H1 (cell line): ENCODE data around the gene DLX5. TPM values are rescaled to one million over a fixed set of nuclear protein-coding genes. Genes with fewer than 3 reads are reported as not detected.

Experiments used
- CTCF ChIA-PET: fragments of 300-600 bp; sonication (Branson Sonifier 250); formaldehyde crosslinking; loops from one replicate; lab custom pipeline; 2021; ENCODE audit not compliant: partially characterized antibody; lab: Charles Lee
- POLR2A ChIA-PET: fragments of 300-600 bp; sonication (Branson Sonifier 250); formaldehyde crosslinking; loops from one replicate; lab custom pipeline; 2021; ENCODE audit warnings: inconsistent platforms; ENCODE audit not compliant: partially characterized antibody; lab: Charles Lee
- DNase-seq, 2 experiments: peaks; one replicate each; pipeline versions ENCODE4 v3.0.0 to v3.0.0-alpha.2; 2010 to 2022; ENCODE audit warnings: low spot score in 2 of 2, low read depth in 1 of 2, mixed read lengths in 1 of 2
- FAIRE-seq: peaks from 2 replicates; lab custom pipeline; 2011; peaks lifted over from hg19 to GRCh38; lab: Jason Lieb, UNC
- H2AFZ ChIP-seq: 2 replicates; pipeline ENCODE4 v1.8.1; 2012; ENCODE audit warnings: low read length, inconsistent platforms
- H2AK5ac ChIP-seq: 2 replicates; pipeline ENCODE4 v1.6.1; 2013; ENCODE audit warnings: low read depth, low read length
- H2BK120ac ChIP-seq: replicated peaks from 2 replicates; pipeline ENCODE3; 2013; ENCODE audit warnings: low read depth, low read length, inconsistent platforms
- H2BK12ac ChIP-seq: 2 replicates; pipeline ENCODE4 v1.6.1; 2013; ENCODE audit warnings: low read depth, low read length
- H2BK15ac ChIP-seq: 2 replicates; pipeline ENCODE4 v1.6.1; 2013; ENCODE audit warnings: low read length
- H2BK20ac ChIP-seq: 2 replicates; pipeline ENCODE4 v1.6.1; 2013; ENCODE audit warnings: low read length
- H2BK5ac ChIP-seq: 2 replicates; pipeline ENCODE4 v1.6.1; 2013; ENCODE audit warnings: low read depth, low read length
- H3K14ac ChIP-seq: 2 replicates; pipeline ENCODE4 v1.6.1; 2013; ENCODE audit warnings: inconsistent platforms; ENCODE audit not compliant: insufficient read length
- H3K18ac ChIP-seq: 2 replicates; pipeline ENCODE4 v1.6.1; 2013; ENCODE audit warnings: low read length; ENCODE audit errors: extremely low read depth
- H3K23ac ChIP-seq: 2 replicates; pipeline ENCODE4 v1.6.1; 2013; ENCODE audit warnings: inconsistent platforms; ENCODE audit not compliant: insufficient read length
- H3K23me2 ChIP-seq: 2 replicates; pipeline ENCODE4 v1.6.1; 2013; ENCODE audit warnings: low read depth, low read length
- H3K27ac ChIP-seq: 2 replicates; pipeline ENCODE4 v1.6.1; 2011; ENCODE audit warnings: low read depth, low read length, inconsistent platforms
- H3K27me3 ChIP-seq, 4 experiments: replicated peaks in 1 of 4; 1 replicate in 1 of 4; 2 replicates in 3 of 4; pipeline versions ENCODE4 v1.6.1 to v1.8.1; 2011 to 2013; ENCODE audit warnings: low read length in 3 of 4, mild to moderate bottlenecking in 3 of 4, inconsistent platforms in 2 of 4, mixed read lengths in 2 of 4, moderate library complexity in 1 of 4; ENCODE audit not compliant: control insufficient read depth in 3 of 4, insufficient read depth in 3 of 4; ENCODE audit errors: extremely low read depth in 1 of 4
- H3K36me3 ChIP-seq, 4 experiments: 2 replicates each; pipeline versions ENCODE4 v1.6.1 to v1.8.1; 2011 to 2013; ENCODE audit warnings: mild to moderate bottlenecking in 4 of 4, low read length in 3 of 4, moderate library complexity in 2 of 4, control low read depth in 1 of 4, inconsistent platforms in 1 of 4; ENCODE audit not compliant: insufficient read depth in 4 of 4, control insufficient read depth in 2 of 4
- H3K4ac ChIP-seq: replicated peaks from 2 replicates; pipeline ENCODE3; 2013; ENCODE audit warnings: low read length, low read depth, mixed read lengths, inconsistent platforms; ENCODE audit not compliant: insufficient read length
- H3K4me1 ChIP-seq, 4 experiments: replicated peaks in 1 of 4; 1 replicate in 1 of 4; 2 replicates in 3 of 4; pipeline versions ENCODE4 v1.6.1 to v1.8.1; 2011 to 2013; ENCODE audit warnings: low read length in 3 of 4, inconsistent platforms in 2 of 4, mixed read lengths in 1 of 4; ENCODE audit not compliant: insufficient read depth in 4 of 4, control insufficient read depth in 3 of 4
- H3K4me2 ChIP-seq, 2 experiments: 2 replicates each; pipeline versions ENCODE4 v1.6.1 to v1.8.1; 2011 to 2013; ENCODE audit warnings: low read depth in 2 of 2, low read length in 2 of 2, control low read depth in 1 of 2, inconsistent platforms in 1 of 2, mild to moderate bottlenecking in 1 of 2; ENCODE audit not compliant: insufficient read depth in 1 of 2
- H3K4me3 ChIP-seq, 4 experiments: fragments of 200-600, 300-600 bp in 1 of 4; sonication (generic), shearing (Covaris generic), sonication (Bioruptor Twin) in 1 of 4; 2 replicates each; pipeline versions ENCODE4 v1.5.1 to v1.8.1; 2011 to 2016; ENCODE audit warnings: low read length in 4 of 4, low read depth in 3 of 4, control low read depth in 2 of 4, inconsistent platforms in 2 of 4, mild to moderate bottlenecking in 2 of 4, mixed read lengths in 1 of 4, moderate library complexity in 1 of 4; ENCODE audit not compliant: insufficient read depth in 2 of 4; ENCODE audit errors: extremely low read depth in 1 of 4
- H3K56ac ChIP-seq: replicated peaks from 2 replicates; pipeline ENCODE3; 2013; ENCODE audit warnings: low read depth, mild to moderate bottlenecking, mixed read lengths, low read length, inconsistent platforms; ENCODE audit not compliant: insufficient read length
- H3K79me1 ChIP-seq: 2 replicates; pipeline ENCODE4 v1.6.1; 2013; ENCODE audit warnings: low read depth, low read length, control low read depth
- H3K79me2 ChIP-seq, 2 experiments: 2 replicates each; pipeline versions ENCODE4 v1.6.1 to v1.8.1; 2012 to 2013; ENCODE audit warnings: low read length in 2 of 2, mild to moderate bottlenecking in 2 of 2, inconsistent platforms in 1 of 2; ENCODE audit not compliant: insufficient read depth in 2 of 2, control insufficient read depth in 1 of 2
- H3K9ac ChIP-seq, 4 experiments: replicated peaks in 1 of 4; 1 replicate in 1 of 4; 2 replicates in 3 of 4; pipeline versions ENCODE4 v1.6.1 to v1.8.1; 2011 to 2013; ENCODE audit warnings: low read depth in 3 of 4, low read length in 3 of 4, control low read depth in 2 of 4, mild to moderate bottlenecking in 2 of 4, moderate library complexity in 2 of 4, inconsistent platforms in 1 of 4; ENCODE audit errors: extremely low read depth in 1 of 4
- H3K9me3 ChIP-seq, 2 experiments: 2 replicates each; pipeline versions ENCODE4 v1.6.1 to v1.8.1; 2012 to 2013; ENCODE audit warnings: mild to moderate bottlenecking in 2 of 2, moderate library complexity in 2 of 2, control low read depth in 1 of 2, inconsistent platforms in 1 of 2, low read depth in 1 of 2, low read length in 1 of 2, mixed read lengths in 1 of 2; ENCODE audit not compliant: insufficient read depth in 2 of 2
- H4K20me1 ChIP-seq, 2 experiments: replicated peaks in 1 of 2; 2 replicates each; pipeline versions ENCODE3 to v1.8.1; 2011 to 2013; ENCODE audit warnings: inconsistent platforms in 2 of 2, low read length in 2 of 2, mild to moderate bottlenecking in 1 of 2; ENCODE audit not compliant: insufficient read depth in 2 of 2, control insufficient read depth in 1 of 2
- H4K5ac ChIP-seq: 2 replicates; pipeline ENCODE4 v1.6.1; 2013; ENCODE audit warnings: low read length, low read depth, mixed read lengths, inconsistent platforms; ENCODE audit not compliant: insufficient read length
- H4K8ac ChIP-seq: 2 replicates; pipeline ENCODE4 v1.8.0; 2013; ENCODE audit warnings: mild to moderate bottlenecking, moderate library complexity, low read length, inconsistent platforms; ENCODE audit not compliant: insufficient read depth; ENCODE audit errors: extremely low read depth
- H4K91ac ChIP-seq: replicated peaks from 2 replicates; pipeline ENCODE3; 2013; ENCODE audit warnings: low read length, mixed read lengths, inconsistent platforms; ENCODE audit not compliant: insufficient read length
- BCL11A ChIP-seq, 2 experiments: IDR thresholded peaks; one replicate each; pipeline ENCODE4 v1.6.1; 2011; ENCODE audit warnings: low read depth in 2 of 2, low read length in 2 of 2, mild to moderate bottlenecking in 2 of 2
- CHD1 ChIP-seq: IDR thresholded peaks from 2 replicates; pipeline ENCODE4 v1.6.1; 2012; ENCODE audit warnings: low read depth, low read length, improper control_type of control experiment
- CREB1 ChIP-seq: IDR thresholded peaks from 2 replicates; pipeline ENCODE4 v1.6.1; 2012; ENCODE audit warnings: inconsistent platforms
- EP300 ChIP-seq, 2 experiments: IDR thresholded peaks; 1 replicate in 1 of 2; 2 replicates in 1 of 2; pipeline ENCODE4 v1.6.1; 2011 to 2012; ENCODE audit warnings: low read depth in 2 of 2, low read length in 2 of 2, mild to moderate bottlenecking in 2 of 2, borderline replicate concordance in 1 of 2, inconsistent platforms in 1 of 2, moderate library complexity in 1 of 2
- GABPA ChIP-seq: IDR thresholded peaks from 2 replicates; pipeline ENCODE4 v1.6.1; 2011; ENCODE audit warnings: mild to moderate bottlenecking, low read length, moderate library complexity, borderline replicate concordance; ENCODE audit not compliant: insufficient read depth
- KDM4A ChIP-seq: IDR thresholded peaks from one replicate; pipeline ENCODE4 v1.7.1; 2012; ENCODE audit warnings: low read depth, mild to moderate bottlenecking, moderate library complexity, low read length, inconsistent platforms; ENCODE audit not compliant: severe bottlenecking
- POLR2AphosphoS5 ChIP-seq: IDR thresholded peaks from 2 replicates; pipeline ENCODE4 v1.6.1; 2011; ENCODE audit warnings: low read depth, low read length
- RBBP5 ChIP-seq: IDR thresholded peaks from 2 replicates; pipeline ENCODE4 v1.7.1; 2012; ENCODE audit warnings: low read depth, mild to moderate bottlenecking, inconsistent platforms, low read length, moderate library complexity, borderline replicate concordance
- TAF7 ChIP-seq: optimal IDR thresholded peaks from 2 replicates; pipeline ENCODE3; 2011; ENCODE audit warnings: low read depth, mild to moderate bottlenecking, inconsistent platforms, low read length, moderate library complexity, borderline replicate concordance
- YY1 ChIP-seq: IDR thresholded peaks from 2 replicates; pipeline ENCODE4 v1.6.1; 2011; ENCODE audit warnings: low read depth, mild to moderate bottlenecking, low read length
- ZNF274 ChIP-seq: IDR thresholded peaks from 2 replicates; pipeline ENCODE4 v1.7.0; 2012; ENCODE audit warnings: low read length, borderline replicate concordance; ENCODE audit errors: extremely low read depth
- WGBS, 2 experiments: shearing (Covaris generic) in 1 of 2; methylation state at CpG; one replicate each; pipeline versions ENCODE4 v1.1.6 to v1.1.7; 2013 to 2015; ENCODE audit warnings: low lambda C conversion rate in 2 of 2, mixed read lengths in 2 of 2, inconsistent platforms in 1 of 2, low coverage in 1 of 2, missing lambda C conversion rate in 1 of 2; ENCODE audit not compliant: insufficient replicate concordance in 2 of 2, insufficient coverage in 1 of 2, insufficient read length in 1 of 2; ENCODE audit errors: extremely low coverage in 1 of 2, missing lambda C conversion rate in 1 of 2; 5-methylcytosine and 5-hydroxymethylcytosine counted together
- polyA plus RNA-seq, 7 experiments: library from polyadenylated mRNA; depleted of rRNA in 3 of 7; stranded (reverse) in 5 of 7; unstranded in 2 of 7; fragments of >200 nt in 5 of 7; fragments of 200-250 nt in 2 of 7; gene quantifications; 1 replicate in 5 of 7; 2 replicates in 1 of 7; 4 replicates in 1 of 7; pipeline versions ENCODE4 v1.2.1 to v1.2.3, GENCODE V29; 2011 to 2013; ENCODE audit warnings: missing spikeins in 2 of 7, mixed read lengths in 2 of 7
- total RNA-seq: library from RNA; stranded (reverse); fragmentation: NEBNext Ultra II Directional; extraction: Animal tissue kit (Norgen Biotek cat#: 25700); gene quantifications from 2 replicates; pipeline ENCODE4 v1.2.1, GENCODE V29; 2021
- TF ChIP-seq, protein P1 (sequence below): IDR thresholded peaks from 2 replicates; pipeline ENCODE4 v1.6.1; 2012; ENCODE audit warnings: inconsistent platforms

DLX5 gene
- total and polyA plus RNA-seq, 2 of the 8 experiments (the other 6 are each of a cell fraction or from before 2014, with no cell fraction given): not detected

DNA sequence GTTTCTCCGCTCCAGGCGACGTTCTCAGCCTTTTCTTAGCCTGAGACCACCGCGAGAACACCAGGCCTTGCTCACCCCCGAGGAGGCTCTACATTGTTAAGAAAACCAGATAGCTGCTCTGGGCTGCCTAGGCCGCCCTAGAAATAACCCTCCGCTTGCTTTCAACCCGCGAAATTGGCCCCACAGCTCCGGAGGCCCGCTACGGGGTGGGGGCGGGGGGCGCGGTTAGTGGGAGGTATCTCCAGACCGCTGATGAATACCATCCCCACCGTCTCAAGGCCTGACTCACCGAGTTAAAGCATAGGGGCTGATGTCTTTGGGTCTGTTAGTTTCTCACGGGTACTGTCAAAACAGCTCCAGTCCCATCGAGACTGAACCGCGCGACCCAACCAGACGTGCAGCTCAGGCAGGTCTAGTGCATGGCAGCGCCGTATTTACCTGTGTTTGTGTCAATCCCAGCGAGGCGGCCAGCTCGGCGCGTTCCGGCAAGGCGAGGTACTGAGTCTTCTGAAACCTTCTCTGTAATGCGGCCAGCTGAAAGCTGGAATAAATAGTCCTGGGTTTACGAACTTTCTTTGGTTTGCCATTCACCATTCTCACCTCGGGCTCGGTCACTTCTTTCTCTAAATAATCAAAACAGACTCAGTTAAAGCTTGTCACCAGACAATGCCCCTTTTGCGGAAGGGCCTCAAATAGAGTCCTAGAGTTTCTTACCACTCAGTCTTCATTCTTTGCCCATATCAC, 2.7 kb downstream of the DLX5 start:
- H3K4me1 ChIP-seq: peaks cover 24 to 52% (median 41%) of the 10 kb centered on the region in 4 experiments
- WGBS, 2 experiments: 4% methylated on average over 33 of the region's 39 CpGs; no CpG with 5 or more reads in 1 of the 2 experiments
- no peak overlapping the region for H2BK120ac ChIP-seq
- no peak overlapping the region for H2AK5ac ChIP-seq
- H3K27me3 ChIP-seq: peaks cover 92 to 100% (median 99%) of the 10 kb centered on the region in 4 experiments
- CTCF ChIA-PET: interaction anchor here (0.6 to 10.2 kb wide), 11 partner anchors 10 to 1105 kb away, joined by 3 to 150 read pairs (median 4); partner anchors contain the start of gene DLX6
- POLR2A ChIA-PET: interaction anchor here (1.8 to 3.4 kb wide), 4 partner anchors 12 to 33 kb away, joined by 4 to 22 read pairs (median 6); partner anchors contain the start of gene DLX6
- H3K18ac ChIP-seq: no peak overlapping the region; the same call in 1 of the 2 replicates
- H3K9me3 ChIP-seq: no peaks in the 10 kb centered on the region
- no peak overlapping the region; the same call in 1 of the 2 replicates for H4K8ac ChIP-seq
- H4K5ac ChIP-seq: no peak overlapping the region
- peak overlapping the region; percentile 4 to 73 for H3K4me2 ChIP-seq
- FAIRE-seq: no peak
- no peaks in the 10 kb centered on the region for H3K79me1 ChIP-seq
- H3K56ac ChIP-seq: no peak overlapping the region
- H2BK20ac ChIP-seq: no peak overlapping the region
- H3K9ac ChIP-seq: no peak overlapping the region
- H4K20me1 ChIP-seq: peaks cover 16 to 39% of the 10 kb centered on the region in 2 experiments
- no peak overlapping the region for H3K23ac ChIP-seq
- H2AFZ ChIP-seq: no peak overlapping the region
- no peak overlapping the region for H4K91ac ChIP-seq
- H3K23me2 ChIP-seq: peaks cover 13% of the 10 kb centered on the region; the same call in 1 of the 2 replicates
- H3K4me3 ChIP-seq: peak overlapping the region; percentile 20 to 53 (median 26); a peak in 5 of 8 replicates
- H2BK15ac ChIP-seq: no peak overlapping the region
- H2BK5ac ChIP-seq: no peak overlapping the region
- no peaks in the 10 kb centered on the region; a peak in 1 of 8 replicates for H3K36me3 ChIP-seq
- no peak overlapping the region for H3K14ac ChIP-seq
- no peak overlapping the region for H3K27ac ChIP-seq
- DNase-seq: peak in 1 of 2 experiments; percentile 75
- no peak overlapping the region for H3K4ac ChIP-seq
- no peak overlapping the region for H2BK12ac ChIP-seq
- H3K79me2 ChIP-seq: no peaks in the 10 kb centered on the region
- TF ChIP-seq BCL11A (IDR thresholded peaks at IDR 0.05; ENCODE audit: low read depth in 2 of 2, low read length in 2 of 2): no peak
- no peak for TF ChIP-seq POLR2AphosphoS5
- TF ChIP-seq CHD1: no peak
- no peak for TF ChIP-seq GABPA
- TF ChIP-seq EP300 (IDR thresholded peaks at IDR 0.05; ENCODE audit: borderline replicate concordance in 1 of 2, low read depth in 2 of 2, low read length in 2 of 2): no peak
- no peak for TF ChIP-seq ZNF274
- TF ChIP-seq TAF7: no peak
- TF ChIP-seq YY1: no peak
- no peak for TF ChIP-seq CREB1
- 0 out of 2 replicates have a peak, but pooled peaks have one; percentile 23 for TF ChIP-seq RBBP5
- TF ChIP-seq KDM4A: no peak
- TF ChIP-seq, protein P1, sequence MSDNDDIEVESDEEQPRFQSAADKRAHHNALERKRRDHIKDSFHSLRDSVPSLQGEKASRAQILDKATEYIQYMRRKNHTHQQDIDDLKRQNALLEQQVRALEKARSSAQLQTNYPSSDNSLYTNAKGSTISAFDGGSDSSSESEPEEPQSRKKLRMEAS: no peak
